CD14-positive monocyte (primary cell): ENCODE data around the gene SEMA3E. TPM values are rescaled to one million over a fixed set of nuclear protein-coding genes. Genes with fewer than 3 reads are reported as not detected.
"Not testable (repeated sequence)": the region's sequence is repeated elsewhere in the genome, so short reads cannot be mapped to it uniquely, and the experiment has no call there.

ENCODE experiments used
- DNase-seq, 3 donors: peaks; one replicate each; pipeline ENCODE4 v3.0.0-alpha.2; 2011 to 2022
- H2AFZ ChIP-seq: 2 replicates; pipeline ENCODE4 v1.6.0; 2012; ENCODE audit warnings: mild to moderate bottlenecking, low read depth, low read length, inconsistent platforms; ENCODE audit not compliant: insufficient read depth, poor library complexity, severe bottlenecking
- H3K27ac ChIP-seq, 2 donors: 1 replicate in 1 of 2; 2 replicates in 1 of 2; pipeline ENCODE4 v1.5.1; 2012 to 2013; ENCODE audit warnings: low read length in 2 of 2, control low read depth in 1 of 2, inconsistent platforms in 1 of 2, low read depth in 1 of 2, mild to moderate bottlenecking in 1 of 2
- H3K27me3 ChIP-seq, 2 donors: one replicate each; pipeline versions ENCODE4 v1.6.0 to v1.6.1; 2011 to 2013; ENCODE audit warnings: low read length in 2 of 2; ENCODE audit not compliant: control insufficient read depth in 2 of 2, insufficient read depth in 2 of 2
- H3K36me3 ChIP-seq, 2 donors: replicated peaks in 1 of 2; 1 replicate in 1 of 2; 2 replicates in 1 of 2; pipeline versions ENCODE4 v1.5.1 to v1.6.1; 2012 to 2013; ENCODE audit warnings: low read length in 2 of 2, control low read depth in 1 of 2, inconsistent platforms in 1 of 2, mild to moderate bottlenecking in 1 of 2; ENCODE audit not compliant: insufficient read depth in 2 of 2, control insufficient read depth in 1 of 2
- H3K4me1 ChIP-seq, 2 donors: 1 replicate in 1 of 2; 2 replicates in 1 of 2; pipeline versions ENCODE4 v1.5.1 to v1.6.1; 2012 to 2013; ENCODE audit warnings: low read length in 2 of 2, control low read depth in 1 of 2, inconsistent platforms in 1 of 2, mild to moderate bottlenecking in 1 of 2, moderate library complexity in 1 of 2; ENCODE audit not compliant: insufficient read depth in 2 of 2, control insufficient read depth in 1 of 2
- H3K4me2 ChIP-seq: replicated peaks from 2 replicates; pipeline ENCODE3; 2012; ENCODE audit warnings: low read length, moderate library complexity, mild to moderate bottlenecking; ENCODE audit not compliant: poor library complexity, severe bottlenecking; ENCODE audit errors: extremely low read depth
- H3K4me3 ChIP-seq, 3 experiments: fragments of 200-600 bp in 1 of 3; sonication (generic) in 1 of 3; replicated peaks in 1 of 3; 1 replicate in 2 of 3; 2 replicates in 1 of 3; pipeline ENCODE4 v1.5.1; 2011 to 2013; ENCODE audit warnings: low read length in 3 of 3, mild to moderate bottlenecking in 3 of 3, control low read depth in 2 of 3, low read depth in 2 of 3, inconsistent platforms in 1 of 3, moderate library complexity in 1 of 3
- H3K79me2 ChIP-seq: 2 replicates; pipeline ENCODE4 v1.6.0; 2012; ENCODE audit warnings: mild to moderate bottlenecking, control low read depth, inconsistent platforms, low read length, moderate library complexity; ENCODE audit not compliant: insufficient read depth
- H3K9ac ChIP-seq: 2 replicates; pipeline ENCODE4 v1.6.0; 2017; ENCODE audit warnings: low read length, mild to moderate bottlenecking; ENCODE audit not compliant: insufficient read depth, poor library complexity, severe bottlenecking
- H3K9me3 ChIP-seq, 2 donors: replicated peaks in 1 of 2; 1 replicate in 1 of 2; 2 replicates in 1 of 2; pipeline versions ENCODE4 v1.5.1 to v1.6.1; 2012 to 2013; ENCODE audit warnings: low read length in 2 of 2, control low read depth in 1 of 2; ENCODE audit not compliant: control insufficient read depth in 1 of 2, insufficient read depth in 1 of 2
- H4K20me1 ChIP-seq: 2 replicates; pipeline ENCODE4 v1.6.0; 2012; ENCODE audit warnings: mild to moderate bottlenecking, low read length, control low read depth, moderate library complexity; ENCODE audit not compliant: insufficient read depth
- H3K27ac Mint-ChIP-seq, 7 donors: one replicate each; pipeline ENCODE4 v1.8.0; 2020; ENCODE audit warnings: mild to moderate bottlenecking in 7 of 7, mixed read lengths in 7 of 7, moderate library complexity in 6 of 7, inconsistent platforms in 2 of 7
- H3K27me3 Mint-ChIP-seq, 3 donors: one replicate each; pipeline ENCODE4 v1.8.0; 2021 to 2022; ENCODE audit warnings: low read depth in 3 of 3, mild to moderate bottlenecking in 3 of 3, mixed read lengths in 3 of 3, moderate library complexity in 3 of 3, inconsistent platforms in 1 of 3
- H3K36me3 Mint-ChIP-seq, 2 donors: one replicate each; pipeline ENCODE4 v1.8.0; 2020; ENCODE audit warnings: mixed read lengths in 2 of 2, inconsistent platforms in 1 of 2, mild to moderate bottlenecking in 1 of 2
- H3K4me1 Mint-ChIP-seq: one replicate; pipeline ENCODE4 v1.8.0; 2020; ENCODE audit warnings: mild to moderate bottlenecking, mixed read lengths
- H3K4me3 Mint-ChIP-seq, 2 donors: one replicate each; pipeline ENCODE4 v1.8.0; 2020; ENCODE audit warnings: mild to moderate bottlenecking in 2 of 2, mixed read lengths in 2 of 2, moderate library complexity in 1 of 2
- H3K9me3 Mint-ChIP-seq, 7 donors: one replicate each; pipeline ENCODE4 v1.8.0; 2020 to 2022; ENCODE audit warnings: mixed read lengths in 7 of 7, mild to moderate bottlenecking in 6 of 7, moderate library complexity in 6 of 7, inconsistent platforms in 2 of 7
- CTCF ChIP-seq: fragments of 200-600 bp; IDR thresholded peaks from one replicate; pipeline ENCODE4 v1.8.0; 2022; ENCODE audit warnings: antibody characterized with exemption, mild to moderate bottlenecking
- WGBS: methylation state at CpG from one replicate; pipeline ENCODE4 v1.1.5; 2013; ENCODE audit warnings: missing lambda C conversion rate; ENCODE audit not compliant: insufficient coverage; 5-methylcytosine and 5-hydroxymethylcytosine counted together
- intact Hi-C, 2 donors: fragments of 100-400 bp; cut with micrococcal nuclease; formaldehyde crosslinking; loops; one replicate each; pipeline versions ENCODE4 v1.15.0 to v1.15.1; 2023
- polyA plus RNA-seq, 3 donors: library from polyadenylated mRNA; depleted of rRNA in 1 of 3; unstranded in 2 of 3; stranded (reverse) in 1 of 3; fragments of 300-500 nt in 2 of 3; fragments of >200 nt in 1 of 3; fragmentation: Illumina TruSeq in 2 of 3; gene quantifications; 1 replicate in 2 of 3; 2 replicates in 1 of 3; pipeline ENCODE4 v1.2.3, GENCODE V29; 2012 to 2021

SEMA3E gene
- polyA plus RNA-seq, 3 donors = not detected

DNA sequence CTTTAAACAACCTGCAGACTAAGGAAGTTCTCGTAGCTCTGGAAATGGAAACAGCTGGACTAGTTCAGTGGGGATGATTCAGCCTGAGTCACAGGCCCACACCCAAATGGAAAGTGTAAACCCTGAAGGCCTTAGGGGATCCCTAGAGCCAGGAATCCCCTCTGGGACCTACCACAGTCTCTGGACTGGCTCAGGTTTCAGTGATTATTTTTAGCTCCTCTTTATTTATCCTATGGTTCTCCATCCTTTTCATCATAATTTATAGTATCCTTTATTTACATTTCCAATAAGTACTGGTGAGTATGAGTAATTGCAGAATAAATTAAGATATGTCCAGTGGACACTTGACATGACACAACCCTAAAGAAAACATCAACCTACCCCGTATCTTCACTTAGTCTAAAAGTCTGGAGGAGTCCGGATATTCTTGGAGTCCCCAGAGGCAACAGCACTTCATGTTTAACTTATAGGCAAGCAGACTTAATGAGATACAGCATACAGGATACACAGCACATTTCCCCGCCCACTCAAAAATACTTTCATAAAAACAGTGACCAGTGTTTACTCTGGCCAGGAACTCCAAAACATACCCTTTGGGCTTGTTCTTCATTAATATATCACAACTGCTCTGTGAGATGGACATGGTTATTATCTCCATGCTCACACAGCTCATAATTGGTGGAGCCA is 28.4 kb upstream of the SEMA3E start:
- no peaks in the 10 kb centered on the region for H4K20me1 ChIP-seq
- no peak overlapping the region for H3K4me3 Mint-ChIP-seq
- H2AFZ ChIP-seq = no peak overlapping the region
- H3K4me1 ChIP-seq = no peaks in the 10 kb centered on the region
- H3K27ac Mint-ChIP-seq = no peak overlapping the region
- TF ChIP-seq CTCF = no peak
- H3K4me1 Mint-ChIP-seq = no peaks in the 10 kb centered on the region
- H3K27me3 ChIP-seq = no peaks in the 10 kb centered on the region
- H3K4me3 ChIP-seq = no peak overlapping the region
- 78% methylated on average over 1 of the region's 4 CpGs for WGBS
- H3K79me2 ChIP-seq = no peaks in the 10 kb centered on the region
- peaks cover 0 to 9% of the 10 kb centered on the region in 2 donors for H3K9me3 ChIP-seq
- DNase-seq = no peak
- intact Hi-C loops = no loop called here
- no peaks in the 10 kb centered on the region for H3K27me3 Mint-ChIP-seq
- no peak overlapping the region for H3K4me2 ChIP-seq
- H3K36me3 ChIP-seq = no peaks in the 10 kb centered on the region
- no peaks in the 10 kb centered on the region for H3K36me3 Mint-ChIP-seq
- H3K9ac ChIP-seq = no peak overlapping the region
- no peak overlapping the region for H3K27ac ChIP-seq
- peaks cover 0 to 14% (median 5%) of the 10 kb centered on the region in 7 donors for H3K9me3 Mint-ChIP-seq

GRCh38 chr7:83673291-83673690 is 24.4 kb upstream of the SEMA3E start:
- DNase-seq, H3K27me3 ChIP-seq, H3K4me2 ChIP-seq, H3K4me3 Mint-ChIP-seq, intact Hi-C loops, H3K4me3 ChIP-seq, H3K4me1 Mint-ChIP-seq, H3K4me1 ChIP-seq, H3K9ac ChIP-seq, H4K20me1 ChIP-seq, H3K36me3 Mint-ChIP-seq, H2AFZ ChIP-seq, H3K27me3 Mint-ChIP-seq, H3K27ac Mint-ChIP-seq, H3K9me3 ChIP-seq, H3K27ac ChIP-seq, H3K79me2 ChIP-seq, H3K36me3 ChIP-seq: not testable (repeated sequence)
- peaks cover 0 to 12% (median 5%) of the 10 kb centered on the region in 7 donors for H3K9me3 Mint-ChIP-seq
- 98% methylated on average over 26 of the region's 28 CpGs for WGBS
